H1 (cell line): ENCODE measurements around the gene SMIM24. TPM values are rescaled to one million over a fixed set of nuclear protein-coding genes. Genes with fewer than 3 reads are reported as not detected.
"Not testable (repeated sequence)": the region's sequence is repeated elsewhere in the genome, so short reads cannot be mapped to it uniquely, and the experiment has no call there.

Source experiments
- CTCF ChIA-PET: fragments of 300-600 bp; sonication (Branson Sonifier 250); formaldehyde crosslinking; loops from one replicate; lab custom pipeline; 2021; ENCODE audit not compliant: partially characterized antibody; lab: Charles Lee
- POLR2A ChIA-PET: fragments of 300-600 bp; sonication (Branson Sonifier 250); formaldehyde crosslinking; loops from one replicate; lab custom pipeline; 2021; ENCODE audit warnings: inconsistent platforms; ENCODE audit not compliant: partially characterized antibody; lab: Charles Lee
- DNase-seq, 2 experiments: peaks; one replicate each; pipeline versions ENCODE4 v3.0.0 to v3.0.0-alpha.2; 2010 to 2022; ENCODE audit warnings: low spot score in 2 of 2, low read depth in 1 of 2, mixed read lengths in 1 of 2
- FAIRE-seq: peaks from 2 replicates; lab custom pipeline; 2011; peaks lifted over from hg19 to GRCh38; lab: Jason Lieb, UNC
- H2AFZ ChIP-seq: 2 replicates; pipeline ENCODE4 v1.8.1; 2012; ENCODE audit warnings: low read length, inconsistent platforms
- H2AK5ac ChIP-seq: 2 replicates; pipeline ENCODE4 v1.6.1; 2013; ENCODE audit warnings: low read depth, low read length
- H2BK120ac ChIP-seq: replicated peaks from 2 replicates; pipeline ENCODE3; 2013; ENCODE audit warnings: low read depth, low read length, inconsistent platforms
- H2BK12ac ChIP-seq: 2 replicates; pipeline ENCODE4 v1.6.1; 2013; ENCODE audit warnings: low read depth, low read length
- H2BK15ac ChIP-seq: 2 replicates; pipeline ENCODE4 v1.6.1; 2013; ENCODE audit warnings: low read length
- H2BK20ac ChIP-seq: 2 replicates; pipeline ENCODE4 v1.6.1; 2013; ENCODE audit warnings: low read length
- H2BK5ac ChIP-seq: 2 replicates; pipeline ENCODE4 v1.6.1; 2013; ENCODE audit warnings: low read depth, low read length
- H3K14ac ChIP-seq: 2 replicates; pipeline ENCODE4 v1.6.1; 2013; ENCODE audit warnings: inconsistent platforms; ENCODE audit not compliant: insufficient read length
- H3K18ac ChIP-seq: 2 replicates; pipeline ENCODE4 v1.6.1; 2013; ENCODE audit warnings: low read length; ENCODE audit errors: extremely low read depth
- H3K23ac ChIP-seq: 2 replicates; pipeline ENCODE4 v1.6.1; 2013; ENCODE audit warnings: inconsistent platforms; ENCODE audit not compliant: insufficient read length
- H3K23me2 ChIP-seq: 2 replicates; pipeline ENCODE4 v1.6.1; 2013; ENCODE audit warnings: low read depth, low read length
- H3K27ac ChIP-seq: 2 replicates; pipeline ENCODE4 v1.6.1; 2011; ENCODE audit warnings: low read depth, low read length, inconsistent platforms
- H3K27me3 ChIP-seq, 4 experiments: replicated peaks in 1 of 4; 1 replicate in 1 of 4; 2 replicates in 3 of 4; pipeline versions ENCODE4 v1.6.1 to v1.8.1; 2011 to 2013; ENCODE audit warnings: low read length in 3 of 4, mild to moderate bottlenecking in 3 of 4, inconsistent platforms in 2 of 4, mixed read lengths in 2 of 4, moderate library complexity in 1 of 4; ENCODE audit not compliant: control insufficient read depth in 3 of 4, insufficient read depth in 3 of 4; ENCODE audit errors: extremely low read depth in 1 of 4
- H3K36me3 ChIP-seq, 4 experiments: 2 replicates each; pipeline versions ENCODE4 v1.6.1 to v1.8.1; 2011 to 2013; ENCODE audit warnings: mild to moderate bottlenecking in 4 of 4, low read length in 3 of 4, moderate library complexity in 2 of 4, control low read depth in 1 of 4, inconsistent platforms in 1 of 4; ENCODE audit not compliant: insufficient read depth in 4 of 4, control insufficient read depth in 2 of 4
- H3K4ac ChIP-seq: replicated peaks from 2 replicates; pipeline ENCODE3; 2013; ENCODE audit warnings: low read length, low read depth, mixed read lengths, inconsistent platforms; ENCODE audit not compliant: insufficient read length
- H3K4me1 ChIP-seq, 4 experiments: replicated peaks in 1 of 4; 1 replicate in 1 of 4; 2 replicates in 3 of 4; pipeline versions ENCODE4 v1.6.1 to v1.8.1; 2011 to 2013; ENCODE audit warnings: low read length in 3 of 4, inconsistent platforms in 2 of 4, mixed read lengths in 1 of 4; ENCODE audit not compliant: insufficient read depth in 4 of 4, control insufficient read depth in 3 of 4
- H3K4me2 ChIP-seq, 2 experiments: 2 replicates each; pipeline versions ENCODE4 v1.6.1 to v1.8.1; 2011 to 2013; ENCODE audit warnings: low read depth in 2 of 2, low read length in 2 of 2, control low read depth in 1 of 2, inconsistent platforms in 1 of 2, mild to moderate bottlenecking in 1 of 2; ENCODE audit not compliant: insufficient read depth in 1 of 2
- H3K4me3 ChIP-seq, 4 experiments: fragments of 200-600, 300-600 bp in 1 of 4; sonication (generic), shearing (Covaris generic), sonication (Bioruptor Twin) in 1 of 4; 2 replicates each; pipeline versions ENCODE4 v1.5.1 to v1.8.1; 2011 to 2016; ENCODE audit warnings: low read length in 4 of 4, low read depth in 3 of 4, control low read depth in 2 of 4, inconsistent platforms in 2 of 4, mild to moderate bottlenecking in 2 of 4, mixed read lengths in 1 of 4, moderate library complexity in 1 of 4; ENCODE audit not compliant: insufficient read depth in 2 of 4; ENCODE audit errors: extremely low read depth in 1 of 4
- H3K56ac ChIP-seq: replicated peaks from 2 replicates; pipeline ENCODE3; 2013; ENCODE audit warnings: low read depth, mild to moderate bottlenecking, mixed read lengths, low read length, inconsistent platforms; ENCODE audit not compliant: insufficient read length
- H3K79me1 ChIP-seq: 2 replicates; pipeline ENCODE4 v1.6.1; 2013; ENCODE audit warnings: low read depth, low read length, control low read depth
- H3K79me2 ChIP-seq, 2 experiments: 2 replicates each; pipeline versions ENCODE4 v1.6.1 to v1.8.1; 2012 to 2013; ENCODE audit warnings: low read length in 2 of 2, mild to moderate bottlenecking in 2 of 2, inconsistent platforms in 1 of 2; ENCODE audit not compliant: insufficient read depth in 2 of 2, control insufficient read depth in 1 of 2
- H3K9ac ChIP-seq, 4 experiments: replicated peaks in 1 of 4; 1 replicate in 1 of 4; 2 replicates in 3 of 4; pipeline versions ENCODE4 v1.6.1 to v1.8.1; 2011 to 2013; ENCODE audit warnings: low read depth in 3 of 4, low read length in 3 of 4, control low read depth in 2 of 4, mild to moderate bottlenecking in 2 of 4, moderate library complexity in 2 of 4, inconsistent platforms in 1 of 4; ENCODE audit errors: extremely low read depth in 1 of 4
- H3K9me3 ChIP-seq, 2 experiments: 2 replicates each; pipeline versions ENCODE4 v1.6.1 to v1.8.1; 2012 to 2013; ENCODE audit warnings: mild to moderate bottlenecking in 2 of 2, moderate library complexity in 2 of 2, control low read depth in 1 of 2, inconsistent platforms in 1 of 2, low read depth in 1 of 2, low read length in 1 of 2, mixed read lengths in 1 of 2; ENCODE audit not compliant: insufficient read depth in 2 of 2
- H4K20me1 ChIP-seq, 2 experiments: replicated peaks in 1 of 2; 2 replicates each; pipeline versions ENCODE3 to v1.8.1; 2011 to 2013; ENCODE audit warnings: inconsistent platforms in 2 of 2, low read length in 2 of 2, mild to moderate bottlenecking in 1 of 2; ENCODE audit not compliant: insufficient read depth in 2 of 2, control insufficient read depth in 1 of 2
- H4K5ac ChIP-seq: 2 replicates; pipeline ENCODE4 v1.6.1; 2013; ENCODE audit warnings: low read length, low read depth, mixed read lengths, inconsistent platforms; ENCODE audit not compliant: insufficient read length
- H4K8ac ChIP-seq: 2 replicates; pipeline ENCODE4 v1.8.0; 2013; ENCODE audit warnings: mild to moderate bottlenecking, moderate library complexity, low read length, inconsistent platforms; ENCODE audit not compliant: insufficient read depth; ENCODE audit errors: extremely low read depth
- H4K91ac ChIP-seq: replicated peaks from 2 replicates; pipeline ENCODE3; 2013; ENCODE audit warnings: low read length, mixed read lengths, inconsistent platforms; ENCODE audit not compliant: insufficient read length
- WGBS, 2 experiments: shearing (Covaris generic) in 1 of 2; methylation state at CpG; one replicate each; pipeline versions ENCODE4 v1.1.6 to v1.1.7; 2013 to 2015; ENCODE audit warnings: low lambda C conversion rate in 2 of 2, mixed read lengths in 2 of 2, inconsistent platforms in 1 of 2, low coverage in 1 of 2, missing lambda C conversion rate in 1 of 2; ENCODE audit not compliant: insufficient replicate concordance in 2 of 2, insufficient coverage in 1 of 2, insufficient read length in 1 of 2; ENCODE audit errors: extremely low coverage in 1 of 2, missing lambda C conversion rate in 1 of 2; 5-methylcytosine and 5-hydroxymethylcytosine counted together
- polyA plus RNA-seq, 7 experiments: library from polyadenylated mRNA; depleted of rRNA in 3 of 7; stranded (reverse) in 5 of 7; unstranded in 2 of 7; fragments of >200 nt in 5 of 7; fragments of 200-250 nt in 2 of 7; gene quantifications; 1 replicate in 5 of 7; 2 replicates in 1 of 7; 4 replicates in 1 of 7; pipeline versions ENCODE4 v1.2.1 to v1.2.3, GENCODE V29; 2011 to 2013; ENCODE audit warnings: missing spikeins in 2 of 7, mixed read lengths in 2 of 7
- total RNA-seq: library from RNA; stranded (reverse); fragmentation: NEBNext Ultra II Directional; extraction: Animal tissue kit (Norgen Biotek cat#: 25700); gene quantifications from 2 replicates; pipeline ENCODE4 v1.2.1, GENCODE V29; 2021

The SMIM24 gene
- total and polyA plus RNA-seq, 2 of the 8 experiments (the other 6 are each of a cell fraction or from before 2014, with no cell fraction given), result 3.8 to 4.5 TPM

- H2AFZ ChIP-seq, FAIRE-seq, H2BK15ac ChIP-seq, H3K23ac ChIP-seq, H3K56ac ChIP-seq, H4K91ac ChIP-seq, H3K36me3 ChIP-seq, H4K20me1 ChIP-seq, H3K27ac ChIP-seq, H3K79me1 ChIP-seq, H2BK120ac ChIP-seq, H2BK12ac ChIP-seq, H2BK20ac ChIP-seq, H4K8ac ChIP-seq, DNase-seq, H4K5ac ChIP-seq, H3K79me2 ChIP-seq, H3K4ac ChIP-seq, H3K27me3 ChIP-seq, H2BK5ac ChIP-seq, H3K4me2 ChIP-seq, POLR2A ChIA-PET, H3K18ac ChIP-seq, H2AK5ac ChIP-seq, H3K9me3 ChIP-seq, H3K9ac ChIP-seq, H3K14ac ChIP-seq, H3K4me3 ChIP-seq, H3K23me2 ChIP-seq, H3K4me1 ChIP-seq: not testable (repeated sequence)
- CTCF ChIA-PET, result interaction anchor here (0.7 to 4.8 kb wide), 4 partner anchors 11 to 127 kb away, joined by 3 to 22 read pairs (median 3); no protein-coding TSS in a partner anchor
- WGBS, 2 experiments, result 94% methylated on average over 10 of the region's 10 CpGs; no CpG with 5 or more reads in 1 of the 2 experiments
Observed at GRCh38 chr19:3452942-3453214, 27.4 kb downstream of the SMIM24 start.
